Effector CD8-positive, alpha-beta T cell (primary cell): Measurements from ENCODE around the gene GALNS.

Experiments used
- DNase-seq: peaks from one replicate; lab custom pipeline; 2025; lab: John Stamatoyannopoulos, UW

GALNS gene

GRCh38 chr16:88888461-88889387 lies 32.0 kb upstream of the GALNS start:
- DNase-seq, result no peak

DNA sequence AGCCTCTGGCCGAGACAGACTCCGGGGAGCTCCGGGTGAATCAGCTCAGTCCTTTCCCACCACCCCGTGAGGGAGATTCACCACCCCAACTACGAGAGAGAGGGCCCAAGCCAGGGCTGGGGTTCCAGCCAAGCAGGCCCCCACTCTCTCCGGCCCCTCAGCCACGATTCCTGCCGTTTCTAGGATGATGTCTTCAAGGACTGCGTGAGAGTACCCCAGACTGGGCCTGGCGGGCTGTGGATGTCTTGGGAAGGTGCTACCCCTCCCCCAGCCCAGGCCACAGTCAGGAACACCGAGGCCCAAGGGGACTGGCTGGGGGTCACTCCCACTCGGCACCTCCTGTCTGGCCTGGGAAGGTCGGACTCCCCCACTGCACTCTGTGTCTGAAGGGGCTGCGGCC lies 31.3 kb upstream of the GALNS start:
- DNase-seq, result no peak

DNA sequence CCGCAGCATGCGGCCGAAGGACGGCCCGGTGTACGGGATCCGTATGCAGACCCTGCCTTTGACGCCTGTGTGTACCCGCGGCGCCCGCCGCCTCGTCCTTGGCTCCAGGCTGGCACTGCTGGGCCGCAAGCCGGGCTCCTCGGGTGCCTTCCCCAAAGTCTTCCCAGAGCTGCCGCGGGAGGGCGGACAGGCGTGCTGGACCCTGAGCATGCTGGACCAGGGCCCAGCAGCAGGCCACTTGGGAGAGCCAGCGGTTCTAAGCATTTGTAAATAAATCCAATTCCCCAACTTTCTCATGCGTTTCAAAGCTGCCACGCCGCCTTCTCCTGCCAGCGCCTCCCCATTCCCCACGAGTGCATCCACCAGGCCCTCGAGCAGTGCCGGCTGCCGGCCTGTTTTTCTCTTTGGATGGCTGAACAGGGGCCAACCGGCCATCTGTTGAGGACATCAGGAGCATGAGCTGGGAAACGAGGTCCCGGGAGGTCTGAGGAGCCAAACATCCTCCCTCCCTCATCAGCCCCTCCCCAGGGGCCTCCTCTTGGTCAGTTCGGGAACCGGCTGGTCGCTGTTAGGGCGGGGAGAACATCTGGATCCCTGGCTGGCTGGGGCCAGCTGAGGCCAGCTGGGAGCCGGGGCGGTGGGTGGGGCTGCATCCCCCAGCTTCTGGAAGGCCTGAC lies 30.2 kb upstream of the GALNS start:
- no peak for DNase-seq

DNA sequence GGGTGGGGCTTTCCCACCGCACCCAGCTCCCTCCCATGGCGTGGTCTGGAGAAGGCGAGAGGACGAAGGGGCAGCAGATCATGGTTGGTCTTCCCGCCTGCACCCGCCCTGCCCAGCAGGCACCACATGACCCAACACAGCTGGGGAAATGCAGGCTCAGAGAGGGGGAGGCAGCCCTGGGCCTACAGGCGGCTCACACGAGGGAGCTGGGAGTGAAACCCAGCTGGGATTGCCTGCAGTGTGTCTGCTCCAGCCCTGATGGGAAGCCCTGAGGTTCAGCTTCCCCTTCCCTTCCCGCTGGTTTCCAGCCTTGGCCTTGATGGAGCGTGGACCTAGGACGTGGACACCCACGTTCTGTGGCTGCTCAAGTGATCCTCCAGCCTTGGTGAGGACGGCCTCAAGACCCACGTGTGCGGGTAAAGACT lies 29.7 kb upstream of the GALNS start:
- DNase-seq, result no peak

GRCh38 chr16:88885693-88886280 lies 29.0 kb upstream of the GALNS start:
- no peak for DNase-seq

GRCh38 chr16:88884569-88885271 lies 28.0 kb upstream of the GALNS start:
- no peak for DNase-seq

DNA sequence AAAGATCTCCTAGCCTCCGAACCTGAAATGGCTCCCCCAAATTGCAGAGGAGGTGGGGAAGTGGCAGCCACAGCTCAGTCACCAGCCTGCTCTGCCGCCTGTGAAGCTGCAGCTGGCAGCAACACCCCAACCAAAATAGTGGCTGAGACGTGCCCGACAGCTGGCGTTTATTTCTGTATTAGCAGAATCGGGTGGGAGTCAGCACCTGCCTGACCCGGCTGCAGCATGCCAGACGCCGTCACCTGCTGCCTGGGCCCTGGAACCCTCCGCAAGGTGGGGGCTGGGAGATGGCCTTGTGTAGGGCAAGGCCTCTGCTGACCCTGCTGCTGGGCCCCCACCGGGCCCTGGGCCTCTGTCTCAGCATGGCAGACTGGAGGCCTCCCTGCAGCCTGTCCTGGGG lies 27.2 kb upstream of the GALNS start:
- DNase-seq, result no peak

- DNase-seq, result no peak
Observed at GRCh38 chr16:88883117-88883895, 26.6 kb upstream of the GALNS start.

DNA sequence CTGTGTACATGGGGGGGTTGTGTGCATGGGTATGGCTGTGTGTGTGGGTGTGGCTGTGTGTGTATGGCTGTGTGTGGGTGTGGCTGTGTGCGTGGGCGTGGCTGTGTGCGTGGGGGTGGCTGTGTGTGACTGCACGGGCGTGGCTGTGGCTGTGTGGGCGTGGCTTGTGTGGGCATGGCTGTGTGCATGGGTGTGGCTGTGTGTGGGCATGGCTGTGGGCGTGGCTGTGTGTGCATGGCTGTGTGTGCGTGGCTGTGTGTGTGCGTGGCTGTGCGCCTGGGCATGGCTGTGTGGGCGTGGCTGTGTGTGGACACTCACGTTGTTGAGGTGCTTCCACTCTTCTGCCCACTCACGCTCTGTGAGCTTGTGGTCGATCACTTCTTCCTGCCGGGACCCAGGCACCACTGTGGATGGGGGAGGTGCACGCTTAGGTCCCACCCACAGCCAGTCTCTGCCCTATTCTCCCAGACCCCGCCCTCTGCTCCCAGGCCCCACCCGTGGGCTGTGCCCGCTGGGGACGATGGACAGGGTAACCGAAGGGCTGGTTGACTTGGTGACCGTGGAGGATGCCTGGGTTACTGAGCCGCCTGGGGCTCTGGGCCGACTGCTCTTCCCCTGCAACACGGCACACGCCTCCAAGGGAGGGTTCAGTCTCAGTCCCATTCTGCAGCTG lies 25.7 kb upstream of the GALNS start:
- DNase-seq, result no peak

GRCh38 chr16:88881675-88882357 lies 25.1 kb upstream of the GALNS start:
- no peak for DNase-seq

GRCh38 chr16:88881007-88881615 lies 24.4 kb upstream of the GALNS start:
- no peak for DNase-seq

DNA sequence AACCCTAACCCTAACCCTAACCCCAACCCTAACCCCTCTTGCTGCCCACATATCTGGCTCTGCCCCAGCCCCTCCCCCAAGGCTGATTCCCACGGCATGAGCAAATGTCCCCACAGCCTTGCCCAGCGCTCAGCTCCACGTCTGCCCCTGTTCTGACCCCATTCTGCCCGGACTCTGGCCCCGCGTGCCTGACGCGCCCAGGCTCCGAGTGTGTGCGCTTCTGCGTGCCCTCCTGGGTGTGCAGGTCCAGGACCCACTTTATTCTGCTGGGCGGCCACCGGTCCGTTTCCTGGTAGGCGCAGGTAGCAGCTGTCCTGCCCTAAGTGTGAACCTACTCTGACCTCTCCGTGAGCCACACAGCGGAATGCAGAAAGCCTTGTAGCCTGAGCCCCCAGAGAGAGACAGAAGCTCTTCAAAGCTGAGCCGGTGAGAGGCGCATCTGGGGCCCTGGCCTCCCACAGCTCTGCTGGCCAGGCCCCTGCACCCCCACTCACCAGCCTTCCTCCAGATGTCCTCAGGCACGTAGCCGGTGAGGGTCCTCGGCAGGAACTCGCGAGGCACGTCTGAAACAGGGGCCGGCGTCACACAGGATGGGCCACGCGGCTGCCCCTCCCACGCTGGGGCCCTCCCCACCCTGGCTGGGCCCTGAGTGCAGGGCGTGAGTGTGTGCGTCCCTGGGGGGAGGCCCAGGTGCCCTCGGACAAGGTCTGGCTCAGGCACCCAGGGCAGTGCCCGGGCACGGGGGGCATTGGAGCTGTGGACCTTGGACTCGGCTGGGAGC lies 23.7 kb upstream of the GALNS start:
- no peak for DNase-seq

DNA sequence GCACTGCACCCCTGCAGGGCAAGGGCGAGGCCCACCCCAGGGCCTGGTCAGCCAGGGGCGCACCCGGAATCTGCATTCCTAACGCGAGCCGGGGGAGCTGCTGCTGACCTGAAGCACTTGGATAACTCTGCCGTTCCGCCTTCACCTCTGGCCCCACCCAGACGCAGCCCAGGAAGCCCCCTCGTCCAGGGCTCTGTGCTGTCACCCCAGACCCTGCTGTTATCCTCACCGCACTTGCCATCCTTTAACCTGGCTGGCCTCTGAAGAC lies 23.0 kb upstream of the GALNS start:
- DNase-seq, result no peak

DNA sequence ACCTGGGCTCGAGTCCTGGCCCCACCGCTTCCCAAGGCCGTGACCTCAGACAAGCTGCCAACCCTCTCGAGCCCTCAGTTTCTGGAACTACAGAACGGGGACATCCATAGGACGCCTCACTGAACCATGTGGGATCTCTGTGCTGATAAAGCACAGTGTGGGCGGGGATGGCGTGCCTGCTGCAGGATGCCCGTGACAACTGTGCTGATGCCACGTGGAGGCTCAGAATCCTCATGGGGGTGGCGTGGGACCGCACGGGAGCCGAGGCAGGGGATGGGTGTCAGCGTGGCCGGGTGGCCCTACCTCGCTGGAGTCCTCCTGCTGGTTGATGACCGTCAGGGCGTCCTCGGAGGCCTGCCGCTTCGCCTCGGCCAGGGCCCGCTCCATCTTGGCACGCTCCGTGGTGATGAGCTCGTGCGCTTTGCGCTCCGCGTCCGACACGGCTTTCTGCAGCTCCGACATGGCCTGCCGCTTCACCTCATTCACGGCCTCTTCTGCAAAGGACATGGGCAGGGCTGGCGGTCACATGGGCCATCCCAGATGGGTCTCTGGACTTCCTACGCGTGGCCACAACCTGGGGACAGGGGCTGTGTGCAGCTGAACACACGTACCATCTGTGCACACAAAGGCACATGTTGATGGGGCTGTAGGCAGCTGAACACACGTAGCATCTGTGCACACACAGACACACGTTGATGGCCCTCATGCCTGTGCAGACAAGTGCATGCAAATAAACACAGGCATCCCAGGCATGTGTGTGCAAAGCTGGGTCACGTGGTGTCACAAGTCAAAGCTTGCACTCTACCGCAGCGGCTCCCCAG lies 22.4 kb upstream of the GALNS start:
- DNase-seq, result no peak

DNA sequence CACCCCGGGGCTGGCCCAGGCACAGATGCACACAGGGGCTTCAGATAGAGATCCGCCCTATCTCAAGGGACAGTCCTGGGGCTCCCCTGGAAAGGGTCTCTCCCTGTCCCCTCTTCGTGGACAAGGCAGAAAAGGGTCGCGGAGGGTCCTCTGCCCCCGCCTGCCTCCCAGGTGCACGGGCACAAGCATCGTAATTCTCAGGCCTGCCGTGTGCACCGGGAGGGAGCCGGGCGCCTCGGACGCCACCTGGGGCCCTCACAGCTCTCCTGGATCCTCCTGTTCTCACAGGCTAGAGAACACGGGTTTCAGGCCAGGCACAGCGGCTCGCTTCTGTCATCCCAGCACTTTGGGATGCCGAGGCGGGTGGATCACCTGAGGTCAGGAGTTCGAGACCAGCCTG lies 21.6 kb upstream of the GALNS start:
- no peak for DNase-seq

- no peak for DNase-seq
Observed at GRCh38 chr16:88877564-88878289, 21.0 kb upstream of the GALNS start.

GRCh38 chr16:88876942-88877526 lies 20.3 kb upstream of the GALNS start:
- DNase-seq, result no peak
